GM21576 (cell line): Measurements from ENCODE around the gene EPSTI1.
"Not testable (repeated sequence)": the region's sequence is repeated elsewhere in the genome, so short reads cannot be mapped to it uniquely, and the experiment has no call there.

Source experiments
- ATAC-seq: cut with Tn5 transposase; IDR thresholded peaks from one replicate; pipeline ENCODE4 v1.9.1; 2021; ENCODE audit warnings: mild to moderate bottlenecking, moderate library complexity; ENCODE audit not compliant: unreplicated experiment

The EPSTI1 gene

GRCh38 chr13:42991898-42992763 lies at the start of gene EPSTI1:
Gene EPSTI1, minus strand, starts transcription at chr13:42992241. Its CDS starts 76 bp downstream, at chr13:42992165.
- ATAC-seq = peak; percentile 72

- no peak for ATAC-seq
These were observed 49.4 kb upstream of the EPSTI1 start for GRCh38 chr13:43041369-43041921.

- not testable (repeated sequence) for ATAC-seq
These were observed 48.7 kb upstream of the EPSTI1 start for GRCh38 chr13:43040581-43041368.

GRCh38 chr13:43039966-43040365 lies 47.9 kb upstream of the EPSTI1 start:
- ATAC-seq = no peak

GRCh38 chr13:43036351-43037250 lies 44.6 kb upstream of the EPSTI1 start:
- ATAC-seq = no peak

- ATAC-seq = no peak
These were observed 41.0 kb upstream of the EPSTI1 start for GRCh38 chr13:43033038-43033437.

- ATAC-seq = no peak
These were observed 39.8 kb upstream of the EPSTI1 start for GRCh38 chr13:43031881-43032280.

GRCh38 chr13:43030548-43030947 lies 38.5 kb upstream of the EPSTI1 start:
- ATAC-seq = peak; percentile 68

GRCh38 chr13:43026262-43026661 lies 34.2 kb upstream of the EPSTI1 start:
- ATAC-seq = no peak

- peak; percentile 83 for ATAC-seq
These were observed 31.4 kb upstream of the EPSTI1 start, which contains the start of gene DNAJC15 for GRCh38 chr13:43023289-43023963. Gene DNAJC15, plus strand, starts transcription at chr13:43023586. Its CDS starts 41 bp downstream, at chr13:43023627.

GRCh38 chr13:43022934-43023288 lies 30.9 kb upstream of the EPSTI1 start:
- no peak for ATAC-seq

GRCh38 chr13:43021926-43022670 lies 30.1 kb upstream of the EPSTI1 start:
- ATAC-seq = no peak

GRCh38 chr13:43020794-43021193 lies 28.8 kb upstream of the EPSTI1 start:
- no peak for ATAC-seq

GRCh38 chr13:43019811-43020210 lies 27.8 kb upstream of the EPSTI1 start:
- ATAC-seq = no peak

- no peak for ATAC-seq
These were observed 24.2 kb upstream of the EPSTI1 start for GRCh38 chr13:43016226-43016625.

GRCh38 chr13:43014162-43014561 lies 22.1 kb upstream of the EPSTI1 start:
- no peak for ATAC-seq

GRCh38 chr13:43009506-43009905 lies 17.5 kb upstream of the EPSTI1 start:
- ATAC-seq = no peak

- no peak for ATAC-seq
These were observed 16.6 kb upstream of the EPSTI1 start for GRCh38 chr13:43008596-43008995.

- no peak for ATAC-seq
These were observed 15.0 kb upstream of the EPSTI1 start for GRCh38 chr13:43006893-43007631.
